H1 (cell line): Measurements from ENCODE around the gene MYO3A. TPM values are rescaled to one million over a fixed set of nuclear protein-coding genes. Genes with fewer than 3 reads are reported as not detected.

ENCODE experiments used
- CTCF ChIA-PET: fragments of 300-600 bp; sonication (Branson Sonifier 250); formaldehyde crosslinking; loops from one replicate; lab custom pipeline; 2021; ENCODE audit not compliant: partially characterized antibody; lab: Charles Lee
- POLR2A ChIA-PET: fragments of 300-600 bp; sonication (Branson Sonifier 250); formaldehyde crosslinking; loops from one replicate; lab custom pipeline; 2021; ENCODE audit warnings: inconsistent platforms; ENCODE audit not compliant: partially characterized antibody; lab: Charles Lee
- DNase-seq, 2 experiments: peaks; one replicate each; pipeline versions ENCODE4 v3.0.0 to v3.0.0-alpha.2; 2010 to 2022; ENCODE audit warnings: low spot score in 2 of 2, low read depth in 1 of 2, mixed read lengths in 1 of 2
- FAIRE-seq: peaks from 2 replicates; lab custom pipeline; 2011; peaks lifted over from hg19 to GRCh38; lab: Jason Lieb, UNC
- H2AFZ ChIP-seq: 2 replicates; pipeline ENCODE4 v1.8.1; 2012; ENCODE audit warnings: low read length, inconsistent platforms
- H2AK5ac ChIP-seq: 2 replicates; pipeline ENCODE4 v1.6.1; 2013; ENCODE audit warnings: low read depth, low read length
- H2BK120ac ChIP-seq: replicated peaks from 2 replicates; pipeline ENCODE3; 2013; ENCODE audit warnings: low read depth, low read length, inconsistent platforms
- H2BK12ac ChIP-seq: 2 replicates; pipeline ENCODE4 v1.6.1; 2013; ENCODE audit warnings: low read depth, low read length
- H2BK15ac ChIP-seq: 2 replicates; pipeline ENCODE4 v1.6.1; 2013; ENCODE audit warnings: low read length
- H2BK20ac ChIP-seq: 2 replicates; pipeline ENCODE4 v1.6.1; 2013; ENCODE audit warnings: low read length
- H2BK5ac ChIP-seq: 2 replicates; pipeline ENCODE4 v1.6.1; 2013; ENCODE audit warnings: low read depth, low read length
- H3K14ac ChIP-seq: 2 replicates; pipeline ENCODE4 v1.6.1; 2013; ENCODE audit warnings: inconsistent platforms; ENCODE audit not compliant: insufficient read length
- H3K18ac ChIP-seq: 2 replicates; pipeline ENCODE4 v1.6.1; 2013; ENCODE audit warnings: low read length; ENCODE audit errors: extremely low read depth
- H3K23ac ChIP-seq: 2 replicates; pipeline ENCODE4 v1.6.1; 2013; ENCODE audit warnings: inconsistent platforms; ENCODE audit not compliant: insufficient read length
- H3K23me2 ChIP-seq: 2 replicates; pipeline ENCODE4 v1.6.1; 2013; ENCODE audit warnings: low read depth, low read length
- H3K27ac ChIP-seq: 2 replicates; pipeline ENCODE4 v1.6.1; 2011; ENCODE audit warnings: low read depth, low read length, inconsistent platforms
- H3K27me3 ChIP-seq, 4 experiments: replicated peaks in 1 of 4; 1 replicate in 1 of 4; 2 replicates in 3 of 4; pipeline versions ENCODE4 v1.6.1 to v1.8.1; 2011 to 2013; ENCODE audit warnings: low read length in 3 of 4, mild to moderate bottlenecking in 3 of 4, inconsistent platforms in 2 of 4, mixed read lengths in 2 of 4, moderate library complexity in 1 of 4; ENCODE audit not compliant: control insufficient read depth in 3 of 4, insufficient read depth in 3 of 4; ENCODE audit errors: extremely low read depth in 1 of 4
- H3K36me3 ChIP-seq, 4 experiments: 2 replicates each; pipeline versions ENCODE4 v1.6.1 to v1.8.1; 2011 to 2013; ENCODE audit warnings: mild to moderate bottlenecking in 4 of 4, low read length in 3 of 4, moderate library complexity in 2 of 4, control low read depth in 1 of 4, inconsistent platforms in 1 of 4; ENCODE audit not compliant: insufficient read depth in 4 of 4, control insufficient read depth in 2 of 4
- H3K4ac ChIP-seq: replicated peaks from 2 replicates; pipeline ENCODE3; 2013; ENCODE audit warnings: low read length, low read depth, mixed read lengths, inconsistent platforms; ENCODE audit not compliant: insufficient read length
- H3K4me1 ChIP-seq, 4 experiments: replicated peaks in 1 of 4; 1 replicate in 1 of 4; 2 replicates in 3 of 4; pipeline versions ENCODE4 v1.6.1 to v1.8.1; 2011 to 2013; ENCODE audit warnings: low read length in 3 of 4, inconsistent platforms in 2 of 4, mixed read lengths in 1 of 4; ENCODE audit not compliant: insufficient read depth in 4 of 4, control insufficient read depth in 3 of 4
- H3K4me2 ChIP-seq, 2 experiments: 2 replicates each; pipeline versions ENCODE4 v1.6.1 to v1.8.1; 2011 to 2013; ENCODE audit warnings: low read depth in 2 of 2, low read length in 2 of 2, control low read depth in 1 of 2, inconsistent platforms in 1 of 2, mild to moderate bottlenecking in 1 of 2; ENCODE audit not compliant: insufficient read depth in 1 of 2
- H3K4me3 ChIP-seq, 4 experiments: fragments of 200-600, 300-600 bp in 1 of 4; sonication (generic), shearing (Covaris generic), sonication (Bioruptor Twin) in 1 of 4; 2 replicates each; pipeline versions ENCODE4 v1.5.1 to v1.8.1; 2011 to 2016; ENCODE audit warnings: low read length in 4 of 4, low read depth in 3 of 4, control low read depth in 2 of 4, inconsistent platforms in 2 of 4, mild to moderate bottlenecking in 2 of 4, mixed read lengths in 1 of 4, moderate library complexity in 1 of 4; ENCODE audit not compliant: insufficient read depth in 2 of 4; ENCODE audit errors: extremely low read depth in 1 of 4
- H3K56ac ChIP-seq: replicated peaks from 2 replicates; pipeline ENCODE3; 2013; ENCODE audit warnings: low read depth, mild to moderate bottlenecking, mixed read lengths, low read length, inconsistent platforms; ENCODE audit not compliant: insufficient read length
- H3K79me1 ChIP-seq: 2 replicates; pipeline ENCODE4 v1.6.1; 2013; ENCODE audit warnings: low read depth, low read length, control low read depth
- H3K79me2 ChIP-seq, 2 experiments: 2 replicates each; pipeline versions ENCODE4 v1.6.1 to v1.8.1; 2012 to 2013; ENCODE audit warnings: low read length in 2 of 2, mild to moderate bottlenecking in 2 of 2, inconsistent platforms in 1 of 2; ENCODE audit not compliant: insufficient read depth in 2 of 2, control insufficient read depth in 1 of 2
- H3K9ac ChIP-seq, 4 experiments: replicated peaks in 1 of 4; 1 replicate in 1 of 4; 2 replicates in 3 of 4; pipeline versions ENCODE4 v1.6.1 to v1.8.1; 2011 to 2013; ENCODE audit warnings: low read depth in 3 of 4, low read length in 3 of 4, control low read depth in 2 of 4, mild to moderate bottlenecking in 2 of 4, moderate library complexity in 2 of 4, inconsistent platforms in 1 of 4; ENCODE audit errors: extremely low read depth in 1 of 4
- H3K9me3 ChIP-seq, 2 experiments: 2 replicates each; pipeline versions ENCODE4 v1.6.1 to v1.8.1; 2012 to 2013; ENCODE audit warnings: mild to moderate bottlenecking in 2 of 2, moderate library complexity in 2 of 2, control low read depth in 1 of 2, inconsistent platforms in 1 of 2, low read depth in 1 of 2, low read length in 1 of 2, mixed read lengths in 1 of 2; ENCODE audit not compliant: insufficient read depth in 2 of 2
- H4K20me1 ChIP-seq, 2 experiments: replicated peaks in 1 of 2; 2 replicates each; pipeline versions ENCODE3 to v1.8.1; 2011 to 2013; ENCODE audit warnings: inconsistent platforms in 2 of 2, low read length in 2 of 2, mild to moderate bottlenecking in 1 of 2; ENCODE audit not compliant: insufficient read depth in 2 of 2, control insufficient read depth in 1 of 2
- H4K5ac ChIP-seq: 2 replicates; pipeline ENCODE4 v1.6.1; 2013; ENCODE audit warnings: low read length, low read depth, mixed read lengths, inconsistent platforms; ENCODE audit not compliant: insufficient read length
- H4K8ac ChIP-seq: 2 replicates; pipeline ENCODE4 v1.8.0; 2013; ENCODE audit warnings: mild to moderate bottlenecking, moderate library complexity, low read length, inconsistent platforms; ENCODE audit not compliant: insufficient read depth; ENCODE audit errors: extremely low read depth
- H4K91ac ChIP-seq: replicated peaks from 2 replicates; pipeline ENCODE3; 2013; ENCODE audit warnings: low read length, mixed read lengths, inconsistent platforms; ENCODE audit not compliant: insufficient read length
- ATF3 ChIP-seq: IDR thresholded peaks from 2 replicates; pipeline ENCODE4 v1.6.1; 2011; ENCODE audit warnings: low read depth, mild to moderate bottlenecking, low read length; ENCODE audit not compliant: insufficient read depth
- CTCF ChIP-seq, 3 experiments: IDR thresholded peaks; 1 replicate in 2 of 3; 2 replicates in 1 of 3; pipeline versions ENCODE4 v1.5.1 to v1.6.1; 2011; ENCODE audit warnings: low read length in 3 of 3, mild to moderate bottlenecking in 3 of 3, inconsistent platforms in 2 of 3, low read depth in 1 of 3, moderate library complexity in 1 of 3; ENCODE audit not compliant: insufficient read depth in 1 of 3; ENCODE audit errors: control extremely low read depth in 1 of 3
- HDAC6 ChIP-seq: IDR thresholded peaks from one replicate; pipeline ENCODE4 v1.7.1; 2012; ENCODE audit warnings: low read depth, mild to moderate bottlenecking, inconsistent platforms, low read length, moderate library complexity
- KDM1A ChIP-seq: fragments of 200-600, 300-600 bp; sonication (generic); IDR thresholded peaks from 2 replicates; pipeline ENCODE4 v1.7.1; 2016; ENCODE audit warnings: mild to moderate bottlenecking, low read length, borderline replicate concordance
- KDM5A ChIP-seq: fragments of 200-600 bp; IDR thresholded peaks from 2 replicates; pipeline ENCODE4 v1.7.1; 2012; ENCODE audit warnings: mild to moderate bottlenecking, low read length, inconsistent platforms, mixed read lengths
- SIN3A ChIP-seq, 2 experiments: IDR thresholded peaks in 1 of 2; conservative IDR thresholded peaks in 1 of 2; 2 replicates each; pipeline ENCODE4 v1.6.1; 2011 to 2012; ENCODE audit warnings: low read length in 2 of 2, improper control_type of control experiment in 1 of 2, low read depth in 1 of 2, mild to moderate bottlenecking in 1 of 2
- SP4 ChIP-seq: IDR thresholded peaks from 2 replicates; pipeline ENCODE4 v1.6.1; 2012; ENCODE audit warnings: low read length, inconsistent platforms
- TAF7 ChIP-seq: optimal IDR thresholded peaks from 2 replicates; pipeline ENCODE3; 2011; ENCODE audit warnings: low read depth, mild to moderate bottlenecking, inconsistent platforms, low read length, moderate library complexity, borderline replicate concordance
- ZNF274 ChIP-seq: IDR thresholded peaks from 2 replicates; pipeline ENCODE4 v1.7.0; 2012; ENCODE audit warnings: low read length, borderline replicate concordance; ENCODE audit errors: extremely low read depth
- WGBS, 2 experiments: shearing (Covaris generic) in 1 of 2; methylation state at CpG; one replicate each; pipeline versions ENCODE4 v1.1.6 to v1.1.7; 2013 to 2015; ENCODE audit warnings: low lambda C conversion rate in 2 of 2, mixed read lengths in 2 of 2, inconsistent platforms in 1 of 2, low coverage in 1 of 2, missing lambda C conversion rate in 1 of 2; ENCODE audit not compliant: insufficient replicate concordance in 2 of 2, insufficient coverage in 1 of 2, insufficient read length in 1 of 2; ENCODE audit errors: extremely low coverage in 1 of 2, missing lambda C conversion rate in 1 of 2; 5-methylcytosine and 5-hydroxymethylcytosine counted together
- polyA plus RNA-seq, 7 experiments: library from polyadenylated mRNA; depleted of rRNA in 3 of 7; stranded (reverse) in 5 of 7; unstranded in 2 of 7; fragments of >200 nt in 5 of 7; fragments of 200-250 nt in 2 of 7; gene quantifications; 1 replicate in 5 of 7; 2 replicates in 1 of 7; 4 replicates in 1 of 7; pipeline versions ENCODE4 v1.2.1 to v1.2.3, GENCODE V29; 2011 to 2013; ENCODE audit warnings: missing spikeins in 2 of 7, mixed read lengths in 2 of 7
- total RNA-seq: library from RNA; stranded (reverse); fragmentation: NEBNext Ultra II Directional; extraction: Animal tissue kit (Norgen Biotek cat#: 25700); gene quantifications from 2 replicates; pipeline ENCODE4 v1.2.1, GENCODE V29; 2021
- TF ChIP-seq, protein P1 (sequence below): IDR thresholded peaks from 2 replicates; pipeline ENCODE4 v1.6.1; 2012; ENCODE audit warnings: inconsistent platforms

The MYO3A gene
- total and polyA plus RNA-seq, 2 of the 8 experiments (the other 6 are each of a cell fraction or from before 2014, with no cell fraction given), result 3.9 to 5.3 TPM

- DNase-seq (no peak), FAIRE-seq (no peak)
- Histone ChIP-seq H3K4me1 (no peaks in the 10 kb centered on the region), H4K8ac (no peak overlapping the region), H4K20me1 (no peaks in the 10 kb centered on the region), H2BK20ac (no peak overlapping the region), H2BK120ac (no peak overlapping the region), H4K5ac (no peak overlapping the region), H3K79me2 (no peaks in the 10 kb centered on the region), H3K27ac (no peak overlapping the region), H3K14ac (no peak overlapping the region), H3K56ac (no peak overlapping the region), H3K9me3 (no peaks in the 10 kb centered on the region), H3K79me1 (no peaks in the 10 kb centered on the region), H3K9ac (no peak overlapping the region), H3K23ac (no peak overlapping the region), H3K36me3 (no peaks in the 10 kb centered on the region), H2AFZ (no peak overlapping the region), H3K4me2 (no peak overlapping the region), H2BK5ac (no peak overlapping the region), H3K27me3 (peaks cover 1 to 7% (median 4%) of the 10 kb centered on the region in 4 experiments; a peak in 5 of 7 replicates), H3K18ac (no peak overlapping the region), H2BK12ac (no peak overlapping the region), H3K4ac (no peak overlapping the region), H2AK5ac (no peak overlapping the region), H4K91ac (no peak overlapping the region), H2BK15ac (no peak overlapping the region), H3K23me2 (no peaks in the 10 kb centered on the region; the same call in 1 of the 2 replicates), H3K4me3 (no peak overlapping the region)
- ChIA-PET POLR2A (interaction anchor here (1.3 kb wide), 1 partner anchor 8 kb away, joined by 3 read pairs; no protein-coding TSS in a partner anchor), CTCF (no interaction called here)
- 63% methylated on average over 2 of the region's 2 CpGs; no CpG with 5 or more reads in 1 of the 2 experiments for WGBS, 2 experiments
- no peak for TF ChIP-seq TAF7
- no peak for TF ChIP-seq ZNF274
- TF ChIP-seq SP4, result no peak
- TF ChIP-seq KDM1A, result no peak
- TF ChIP-seq SIN3A (conservative IDR thresholded peaks at IDR 0.05 in 1 of 2, IDR thresholded peaks at IDR 0.05 in 1 of 2; ENCODE audit: low read depth in 1 of 2, low read length in 2 of 2), result no peak
- TF ChIP-seq CTCF (IDR thresholded peaks at IDR 0.05; ENCODE audit: control extremely low read depth in 1 of 3, insufficient read depth in 1 of 3, low read depth in 1 of 3, low read length in 3 of 3), result no peak
- TF ChIP-seq ATF3, result no peak
- TF ChIP-seq, protein P1, sequence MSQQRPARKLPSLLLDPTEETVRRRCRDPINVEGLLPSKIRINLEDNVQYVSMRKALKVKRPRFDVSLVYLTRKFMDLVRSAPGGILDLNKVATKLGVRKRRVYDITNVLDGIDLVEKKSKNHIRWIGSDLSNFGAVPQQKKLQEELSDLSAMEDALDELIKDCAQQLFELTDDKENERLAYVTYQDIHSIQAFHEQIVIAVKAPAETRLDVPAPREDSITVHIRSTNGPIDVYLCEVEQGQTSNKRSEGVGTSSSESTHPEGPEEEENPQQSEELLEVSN, result no peak
- no peak for TF ChIP-seq KDM5A
- TF ChIP-seq HDAC6, result no peak
These were observed 271.2 kb downstream of the MYO3A start for GRCh38 chr10:26205223-26205622.
